IMR-90 (cell line): ENCODE measurements around the gene SYTL3. TPM values are rescaled to one million over a fixed set of nuclear protein-coding genes. Genes with fewer than 3 reads are reported as not detected.

ENCODE experiments used
- ATAC-seq: fragments of 200-7000 bp; cut with Tn5 transposase; 2 replicates; pipeline ENCODE4 v1.9.1; 2020; ENCODE audit warnings: low read depth, mild to moderate bottlenecking, moderate library complexity
- BruUV-seq: library from RNA; stranded (reverse); fragments of 400-500 nt; replicated peaks from 2 replicates; lab custom pipeline; 2021; lab: Mats Ljungman, UMichigan
- CTCF ChIA-PET: fragments of 300-600 bp; formaldehyde crosslinking; extraction: SDS; loops from one replicate; lab custom pipeline; 2021; ENCODE audit warnings: antibody characterized with exemption; lab: Yijun Ruan, JAX
- POLR2A ChIA-PET: fragments of 300-600 bp; sonication (Branson Sonifier 250); formaldehyde crosslinking; loops from one replicate; lab custom pipeline; 2022; ENCODE audit warnings: antibody characterized with exemption; ENCODE audit not compliant: unreplicated experiment; lab: Charles Lee
- DNase-seq: peaks from one replicate; pipeline ENCODE4 v3.0.0; 2013
- H2AFZ ChIP-seq: replicated peaks from 2 replicates; pipeline ENCODE3; 2013; ENCODE audit warnings: low read length, mild to moderate bottlenecking; ENCODE audit not compliant: poor library complexity
- H2AK5ac ChIP-seq: 2 replicates; pipeline ENCODE4 v1.6.1; 2013; ENCODE audit warnings: low read depth, low read length, inconsistent platforms
- H2AK9ac ChIP-seq: replicated peaks from 2 replicates; pipeline ENCODE3; 2013; ENCODE audit warnings: mild to moderate bottlenecking, low read depth, low read length, moderate library complexity; ENCODE audit not compliant: poor library complexity
- H2BK120ac ChIP-seq: 2 replicates; pipeline ENCODE4 v1.6.1; 2013; ENCODE audit warnings: low read depth, low read length, inconsistent platforms
- H2BK15ac ChIP-seq: 3 replicates; pipeline ENCODE4 v1.6.1; 2013; ENCODE audit warnings: low read depth, low read length, inconsistent platforms
- H2BK20ac ChIP-seq: 2 replicates; pipeline ENCODE4 v1.6.1; 2013; ENCODE audit warnings: low read depth, mild to moderate bottlenecking, inconsistent platforms, low read length, moderate library complexity
- H2BK5ac ChIP-seq: 2 replicates; pipeline ENCODE4 v1.6.1; 2013; ENCODE audit warnings: mild to moderate bottlenecking, low read depth, low read length, inconsistent platforms; ENCODE audit not compliant: poor library complexity, severe bottlenecking
- H3K14ac ChIP-seq: replicated peaks from 2 replicates; pipeline ENCODE4 v1.6.1; 2013; ENCODE audit warnings: low read depth, low read length, inconsistent platforms
- H3K18ac ChIP-seq: 2 replicates; pipeline ENCODE4 v1.6.1; 2013; ENCODE audit warnings: low read depth, low read length, control low read depth
- H3K23ac ChIP-seq: 2 replicates; pipeline ENCODE4 v1.6.1; 2013; ENCODE audit warnings: low read depth, low read length, inconsistent platforms
- H3K27ac ChIP-seq: 2 replicates; pipeline ENCODE4 v1.5.1; 2013; ENCODE audit warnings: mild to moderate bottlenecking, control low read depth, low read length; ENCODE audit not compliant: insufficient read depth
- H3K27me3 ChIP-seq: 2 replicates; pipeline ENCODE4 v1.6.1; 2013; ENCODE audit warnings: low read length; ENCODE audit not compliant: control insufficient read depth, insufficient read depth
- H3K36me3 ChIP-seq: 2 replicates; pipeline ENCODE4 v1.6.1; 2013; ENCODE audit warnings: low read length, mixed read lengths; ENCODE audit not compliant: control insufficient read depth, insufficient read depth
- H3K4ac ChIP-seq: 2 replicates; pipeline ENCODE4 v1.6.1; 2013; ENCODE audit warnings: low read depth, low read length, inconsistent platforms
- H3K4me1 ChIP-seq: 2 replicates; pipeline ENCODE4 v1.6.1; 2013; ENCODE audit warnings: low read length, mixed read lengths; ENCODE audit not compliant: control insufficient read depth, insufficient read depth
- H3K4me2 ChIP-seq: 2 replicates; pipeline ENCODE4 v1.6.1; 2013; ENCODE audit warnings: low read depth, mild to moderate bottlenecking, control low read depth, low read length, moderate library complexity
- H3K4me3 ChIP-seq: 2 replicates; pipeline ENCODE4 v1.5.1; 2013; ENCODE audit warnings: low read depth, mild to moderate bottlenecking, control low read depth, low read length, moderate library complexity; ENCODE audit not compliant: insufficient read depth
- H3K56ac ChIP-seq: 2 replicates; pipeline ENCODE4 v1.6.1; 2013; ENCODE audit warnings: low read length, inconsistent platforms; ENCODE audit not compliant: insufficient read depth; ENCODE audit errors: extremely low read depth
- H3K79me1 ChIP-seq, 2 experiments: 2 replicates each; pipeline ENCODE4 v1.6.1; 2013; ENCODE audit warnings: low read length in 2 of 2, inconsistent platforms in 1 of 2, low read depth in 1 of 2
- H3K9ac ChIP-seq: 2 replicates; pipeline ENCODE4 v1.6.1; 2013; ENCODE audit warnings: low read depth, low read length, control low read depth
- H3K9me1 ChIP-seq: 2 replicates; pipeline ENCODE4 v1.6.1; 2013; ENCODE audit warnings: low read length, inconsistent platforms; ENCODE audit not compliant: insufficient read depth
- H3K9me3 ChIP-seq: 2 replicates; pipeline ENCODE4 v1.6.1; 2013; ENCODE audit warnings: low read length; ENCODE audit not compliant: control insufficient read depth, insufficient read depth
- H4K20me1 ChIP-seq: 2 replicates; pipeline ENCODE4 v1.6.1; 2013; ENCODE audit warnings: low read length, inconsistent platforms; ENCODE audit not compliant: insufficient read depth
- H4K5ac ChIP-seq: 2 replicates; pipeline ENCODE4 v1.6.1; 2013; ENCODE audit warnings: mild to moderate bottlenecking, low read depth, low read length, control low read depth
- H4K8ac ChIP-seq, 2 experiments: 2 replicates each; pipeline ENCODE4 v1.6.1; 2013; ENCODE audit warnings: low read depth in 2 of 2, low read length in 2 of 2, control low read depth in 1 of 2, inconsistent platforms in 1 of 2
- H4K91ac ChIP-seq: 2 replicates; pipeline ENCODE4 v1.6.1; 2013; ENCODE audit warnings: low read depth, low read length, inconsistent platforms; ENCODE audit not compliant: insufficient read depth
- BHLHE40 ChIP-seq: fragments of 150-350 bp; IDR thresholded peaks from 2 replicates; pipeline ENCODE4 v1.6.1; 2016; ENCODE audit warnings: mild to moderate bottlenecking, low read depth, low read length
- CTCF ChIP-seq: conservative IDR thresholded peaks from 2 replicates; pipeline ENCODE4 v1.5.1; 2012; ENCODE audit warnings: mild to moderate bottlenecking, low read depth, low read length, improper control_type of control experiment
- ELK1 ChIP-seq: fragments of 150-350 bp; IDR thresholded peaks from 2 replicates; pipeline ENCODE4 v1.6.1; 2016; ENCODE audit warnings: low read depth, mild to moderate bottlenecking, low read length, moderate library complexity, borderline replicate concordance
- MAFK ChIP-seq: IDR thresholded peaks from 2 replicates; pipeline ENCODE4 v1.6.1; 2012; ENCODE audit warnings: low read depth, low read length, improper control_type of control experiment
- MAZ ChIP-seq: IDR thresholded peaks from 2 replicates; pipeline ENCODE4 v1.6.1; 2012; ENCODE audit warnings: low read depth, mild to moderate bottlenecking, low read length, improper control_type of control experiment, moderate library complexity, borderline replicate concordance
- POLR2A ChIP-seq: IDR thresholded peaks from 2 replicates; pipeline ENCODE4 v1.6.1; 2012; ENCODE audit warnings: mild to moderate bottlenecking, low read depth, low read length
- RAD21 ChIP-seq: IDR thresholded peaks from 2 replicates; pipeline ENCODE4 v1.6.1; 2012; ENCODE audit warnings: low read length, improper control_type of control experiment
- RCOR1 ChIP-seq: IDR thresholded peaks from 2 replicates; pipeline ENCODE4 v1.6.1; 2012; ENCODE audit warnings: mild to moderate bottlenecking, low read length, improper control_type of control experiment; ENCODE audit not compliant: insufficient replicate concordance
- RFX5 ChIP-seq: IDR thresholded peaks from 2 replicates; pipeline ENCODE4 v1.8.0; 2012; ENCODE audit warnings: low read depth, mild to moderate bottlenecking, low read length, moderate library complexity
- SMC3 ChIP-seq: fragments of 150-350 bp; IDR thresholded peaks from 2 replicates; pipeline ENCODE4 v1.6.1; 2016; ENCODE audit warnings: low read depth, mild to moderate bottlenecking, antibody characterized with exemption, low read length, moderate library complexity
- USF2 ChIP-seq: fragments of 150-350 bp; IDR thresholded peaks from 2 replicates; pipeline ENCODE4 v1.6.1; 2017; ENCODE audit warnings: mild to moderate bottlenecking, antibody characterized with exemption, low read length, low read depth
- WGBS, 2 experiments: methylation state at CpG; one replicate each; pipeline versions ENCODE4 v1.1.5 to v1.1.7; 2013; ENCODE audit warnings: missing lambda C conversion rate in 2 of 2; ENCODE audit not compliant: insufficient read length in 1 of 2; ENCODE audit errors: extremely low coverage in 2 of 2; 5-methylcytosine and 5-hydroxymethylcytosine counted together
- dilution Hi-C: fragments of 300-500 bp; cut with HindIII; formaldehyde crosslinking; loops from one replicate; pipeline ENCODE4 v1.14.3; 2018; ENCODE audit warnings: low sequenced_read_pairs; ENCODE audit not compliant: unreplicated experiment
- in situ Hi-C: fragments of 300-500 bp; cut with MboI; formaldehyde crosslinking; loops from 3 replicates; pipeline ENCODE4 v1.14.3; 2019; ENCODE audit warnings: low sequenced_read_pairs, inconsistent platforms, mixed read lengths
- intact Hi-C: fragments of 100-400 bp; cut with micrococcal nuclease; formaldehyde crosslinking; loops from 2 replicates; pipeline ENCODE4 v1.10.0; 2022
- polyA plus RNA-seq, 3 experiments: library from polyadenylated mRNA; depleted of rRNA; stranded (reverse); fragments of >200 nt; gene quantifications; 2 replicates each; pipeline ENCODE4 v1.2.3, GENCODE V29; 2012; ENCODE audit warnings: low replicate concordance in 1 of 3
- total RNA-seq: library from RNA; depleted of rRNA; stranded (reverse); fragments of >200 nt; gene quantifications from 2 replicates; pipeline ENCODE4 v1.2.3, GENCODE V29; 2012

Gene SYTL3
- total and polyA plus RNA-seq, 2 of the 4 experiments (the other 2 are of a cell fraction): 2.9 to 4.3 TPM

- Histone ChIP-seq H2BK20ac (no peak overlapping the region), H3K14ac (no peak overlapping the region), H3K27me3 (no peaks in the 10 kb centered on the region), H3K4ac (no peak overlapping the region), H4K8ac (no peak overlapping the region), H2AK9ac (no peak overlapping the region), H3K18ac (no peak overlapping the region), H2AFZ (no peak overlapping the region), H4K5ac (no peak overlapping the region), H3K4me1 (peaks cover 5% of the 10 kb centered on the region), H3K4me3 (no peak overlapping the region), H3K36me3 (no peaks in the 10 kb centered on the region), H3K9me3 (no peaks in the 10 kb centered on the region), H2BK5ac (no peak overlapping the region), H3K79me1 (no peaks in the 10 kb centered on the region; a peak in 1 of 4 replicates), H4K20me1 (no peaks in the 10 kb centered on the region), H3K27ac (no peak overlapping the region), H2BK120ac (no peak overlapping the region), H2BK15ac (no peak overlapping the region), H3K23ac (no peak overlapping the region), H4K91ac (no peak overlapping the region), H3K4me2 (no peak overlapping the region), H2AK5ac (no peak overlapping the region), H3K9ac (no peak overlapping the region), H3K9me1 (no peaks in the 10 kb centered on the region), H3K56ac (no peak overlapping the region)
- no CpG with 5 or more reads among the region's 3 CpGs for WGBS, 2 experiments
- dilution Hi-C loops: no loop called here
- in situ Hi-C loops: loop anchor here (10.0 kb wide), 1 partner anchor 480 kb away; no protein-coding TSS in a partner anchor
- TF ChIP-seq ELK1: no peak
- no peak for TF ChIP-seq MAFK
- no peak for TF ChIP-seq RAD21
- TF ChIP-seq BHLHE40: no peak
- TF ChIP-seq MAZ: no peak
- TF ChIP-seq RCOR1: no peak
- TF ChIP-seq USF2: no peak
- TF ChIP-seq RFX5: no peak
- no peak for TF ChIP-seq SMC3
- no peak for TF ChIP-seq CTCF
- TF ChIP-seq POLR2A: no peak
- intact Hi-C loops: loop anchor here (5.0 kb wide), 1 partner anchor 33 kb away; no protein-coding TSS in a partner anchor
- ChIA-PET CTCF (no interaction called here), POLR2A (no interaction called here)
- no TSS peak for BruUV-seq
- ATAC-seq (no peak), DNase-seq (no peak)
These were observed 45.1 kb downstream of the SYTL3 start for GRCh38 chr6:158694913-158695312.
